ENCODE data around the gene ERBB4.

Gene ERBB4

DNA sequence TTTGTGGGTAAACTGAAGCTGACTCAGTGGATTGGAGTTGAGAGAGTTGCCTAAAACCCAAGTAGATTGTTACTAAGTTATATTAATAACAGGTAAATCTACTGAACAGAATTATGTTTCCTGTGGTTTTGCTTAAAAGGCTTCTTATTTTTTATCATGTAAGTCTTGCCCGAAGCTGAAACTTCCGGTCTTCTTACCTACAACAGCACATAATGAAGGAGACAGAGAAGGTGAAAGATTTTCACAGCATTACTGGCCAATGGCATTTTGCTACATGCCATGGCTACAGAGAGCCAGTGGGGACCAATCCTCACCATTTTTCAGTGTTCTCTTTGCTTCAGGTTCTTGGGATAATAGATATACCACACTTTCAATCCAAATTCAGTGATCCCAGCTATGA is 220.0 kb downstream of the ERBB4 start:
- TF ChIP-seq, protein P1, sequence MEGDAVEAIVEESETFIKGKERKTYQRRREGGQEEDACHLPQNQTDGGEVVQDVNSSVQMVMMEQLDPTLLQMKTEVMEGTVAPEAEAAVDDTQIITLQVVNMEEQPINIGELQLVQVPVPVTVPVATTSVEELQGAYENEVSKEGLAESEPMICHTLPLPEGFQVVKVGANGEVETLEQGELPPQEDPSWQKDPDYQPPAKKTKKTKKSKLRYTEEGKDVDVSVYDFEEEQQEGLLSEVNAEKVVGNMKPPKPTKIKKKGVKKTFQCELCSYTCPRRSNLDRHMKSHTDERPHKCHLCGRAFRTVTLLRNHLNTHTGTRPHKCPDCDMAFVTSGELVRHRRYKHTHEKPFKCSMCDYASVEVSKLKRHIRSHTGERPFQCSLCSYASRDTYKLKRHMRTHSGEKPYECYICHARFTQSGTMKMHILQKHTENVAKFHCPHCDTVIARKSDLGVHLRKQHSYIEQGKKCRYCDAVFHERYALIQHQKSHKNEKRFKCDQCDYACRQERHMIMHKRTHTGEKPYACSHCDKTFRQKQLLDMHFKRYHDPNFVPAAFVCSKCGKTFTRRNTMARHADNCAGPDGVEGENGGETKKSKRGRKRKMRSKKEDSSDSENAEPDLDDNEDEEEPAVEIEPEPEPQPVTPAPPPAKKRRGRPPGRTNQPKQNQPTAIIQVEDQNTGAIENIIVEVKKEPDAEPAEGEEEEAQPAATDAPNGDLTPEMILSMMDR (conservative IDR thresholded peaks at IDR 0.05; ENCODE audit: low read length): no peak
- H3K4me3 ChIP-seq (ENCODE audit: low read length): no peak overlapping the region
- DNase-seq (ENCODE audit: low read depth): no peak

DNA sequence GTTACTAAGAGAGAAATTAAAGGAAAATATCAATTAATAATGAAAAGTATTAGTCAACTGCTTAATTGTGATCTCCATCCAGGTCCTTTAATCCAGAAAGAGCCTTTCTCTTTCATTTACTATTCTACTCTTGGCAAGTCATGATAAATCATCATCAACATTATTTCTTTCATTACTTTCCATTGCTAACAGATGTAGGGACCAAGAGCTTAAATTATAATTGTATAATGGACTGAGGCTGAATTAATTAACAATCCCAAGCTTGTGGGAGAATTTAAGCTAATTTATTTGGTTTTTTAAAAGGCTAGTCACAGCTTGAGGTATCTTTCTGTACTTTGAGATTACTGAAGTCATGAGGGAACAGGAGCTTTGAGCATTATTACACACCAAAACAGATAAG is 223.9 kb downstream of the ERBB4 start:
- TF ChIP-seq, protein P1 (conservative IDR thresholded peaks at IDR 0.05; ENCODE audit: low read length): no peak
- no peak for DNase-seq (ENCODE audit: low read depth)
- H3K4me3 ChIP-seq (ENCODE audit: low read length): no peak overlapping the region

DNA sequence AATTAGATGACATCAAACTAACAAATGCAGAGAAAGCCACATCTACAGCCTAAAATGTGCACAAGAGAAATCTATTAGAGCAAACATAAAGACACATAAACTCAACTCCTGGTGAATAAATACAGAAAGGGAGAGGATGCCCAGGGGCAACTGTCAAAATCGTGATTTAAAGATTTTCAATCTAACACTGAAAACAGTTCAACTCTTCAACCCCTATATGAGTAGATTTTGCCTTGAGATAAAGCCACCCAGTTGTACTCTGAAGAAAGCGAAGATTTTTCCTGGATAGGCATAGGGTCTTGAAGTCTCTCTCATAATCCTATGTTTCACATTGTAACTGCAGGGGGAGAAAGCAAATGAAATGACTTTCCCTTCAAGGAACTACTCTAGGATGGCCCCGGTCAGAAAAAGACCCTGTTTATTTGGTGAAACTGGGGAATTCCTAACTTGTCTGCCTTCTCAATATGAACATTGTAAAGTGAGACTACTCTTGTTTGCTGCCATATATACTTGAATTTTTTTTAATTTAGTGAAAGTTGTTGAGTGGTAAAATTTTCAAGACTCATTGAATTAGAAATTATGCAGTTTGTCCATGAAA is 226.7 kb downstream of the ERBB4 start:
- no peak overlapping the region for H3K4me3 ChIP-seq (ENCODE audit: low read length)
- no peak for DNase-seq (ENCODE audit: low read depth)
- TF ChIP-seq, protein P1 (conservative IDR thresholded peaks at IDR 0.05; ENCODE audit: low read length): no peak

DNA sequence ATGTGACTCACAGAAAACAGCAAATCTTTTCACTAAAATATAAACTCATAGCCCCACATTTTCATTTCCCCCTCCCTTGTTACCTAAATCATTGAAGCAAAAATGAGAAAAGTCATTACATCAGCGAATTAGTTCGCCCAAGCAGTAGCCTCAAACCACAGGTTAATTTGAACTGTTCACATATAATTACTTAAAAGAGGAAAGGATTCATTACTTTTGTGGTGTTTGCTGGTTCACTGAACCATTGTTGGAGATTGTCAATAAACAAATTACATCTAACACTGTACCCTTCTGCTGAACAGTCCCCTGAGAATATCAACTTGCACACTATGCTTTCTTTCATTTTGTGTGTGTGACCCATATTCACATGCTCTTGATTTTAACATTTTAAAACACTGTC is 238.7 kb downstream of the ERBB4 start:
- no peak for DNase-seq (ENCODE audit: low read depth)
- TF ChIP-seq, protein P1 (conservative IDR thresholded peaks at IDR 0.05; ENCODE audit: low read length): no peak
- no peak overlapping the region for H3K4me3 ChIP-seq (ENCODE audit: low read length)

- DNase-seq (ENCODE audit: low read depth): no peak
- TF ChIP-seq, protein P1 (conservative IDR thresholded peaks at IDR 0.05; ENCODE audit: low read length): no peak
- H3K4me3 ChIP-seq (ENCODE audit: low read length): no peak overlapping the region
Measured at GRCh38 chr2:212299333-212299732, 239.3 kb downstream of the ERBB4 start.

DNA sequence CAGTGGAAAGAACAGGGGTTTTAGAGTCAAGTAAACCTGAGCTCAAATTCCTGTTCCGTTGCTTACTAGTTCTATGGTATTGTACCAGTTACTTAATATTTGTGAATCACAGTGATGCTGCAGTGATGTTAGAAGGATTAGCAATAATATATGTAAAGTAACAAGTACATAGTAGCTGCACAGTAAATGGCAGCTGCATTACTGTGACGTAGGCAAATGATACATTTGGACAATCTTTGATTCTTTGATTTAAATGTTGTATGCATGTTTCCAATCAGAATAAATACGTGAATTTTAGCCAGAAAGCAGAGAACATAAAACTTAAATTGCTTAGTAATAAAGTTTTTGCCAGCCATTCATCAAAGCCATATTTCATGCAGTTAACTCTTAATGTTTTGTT is 243.0 kb downstream of the ERBB4 start:
- TF ChIP-seq, protein P1 (conservative IDR thresholded peaks at IDR 0.05; ENCODE audit: low read length): no peak

DNA sequence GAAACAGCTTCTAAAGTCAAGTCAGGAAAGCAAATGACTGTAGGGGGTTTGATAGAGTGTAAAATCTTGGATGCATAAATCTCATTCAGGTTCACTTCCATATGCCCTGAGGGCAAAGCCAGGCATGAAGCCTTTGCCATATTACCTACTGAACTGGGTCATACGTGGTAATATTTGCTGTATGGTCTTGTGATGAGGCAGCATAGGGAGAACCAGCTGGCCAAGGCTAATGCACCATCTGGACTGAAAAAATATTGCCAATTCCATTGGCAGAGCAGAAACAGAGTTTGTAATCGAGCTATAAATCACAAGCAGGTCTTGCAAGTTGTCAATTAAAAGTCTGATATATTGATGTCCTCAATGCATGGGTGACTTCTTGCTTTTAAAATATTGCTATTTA is 243.8 kb downstream of the ERBB4 start:
- DNase-seq (ENCODE audit: low read depth): no peak
- H3K4me3 ChIP-seq (ENCODE audit: low read length): no peak overlapping the region
- TF ChIP-seq, protein P1 (conservative IDR thresholded peaks at IDR 0.05; ENCODE audit: low read length): no peak

More for the DNA sequence above, 243.0 kb downstream of the ERBB4 start:
- H3K4me3 ChIP-seq (ENCODE audit: low read length): no peak overlapping the region
- no peak for DNase-seq (ENCODE audit: low read depth)
